ENCODE results near the gene CFAP74. TPM values are rescaled to one million over a fixed set of nuclear protein-coding genes. Genes with fewer than 3 reads are reported as not detected.
"Not testable (repeated sequence)": the region's sequence is repeated elsewhere in the genome, so short reads cannot be mapped to it uniquely, and the experiment has no call there.

Gene CFAP74
- total RNA-seq, 1 donor from 2014 or later, result 0.12 TPM

DNA sequence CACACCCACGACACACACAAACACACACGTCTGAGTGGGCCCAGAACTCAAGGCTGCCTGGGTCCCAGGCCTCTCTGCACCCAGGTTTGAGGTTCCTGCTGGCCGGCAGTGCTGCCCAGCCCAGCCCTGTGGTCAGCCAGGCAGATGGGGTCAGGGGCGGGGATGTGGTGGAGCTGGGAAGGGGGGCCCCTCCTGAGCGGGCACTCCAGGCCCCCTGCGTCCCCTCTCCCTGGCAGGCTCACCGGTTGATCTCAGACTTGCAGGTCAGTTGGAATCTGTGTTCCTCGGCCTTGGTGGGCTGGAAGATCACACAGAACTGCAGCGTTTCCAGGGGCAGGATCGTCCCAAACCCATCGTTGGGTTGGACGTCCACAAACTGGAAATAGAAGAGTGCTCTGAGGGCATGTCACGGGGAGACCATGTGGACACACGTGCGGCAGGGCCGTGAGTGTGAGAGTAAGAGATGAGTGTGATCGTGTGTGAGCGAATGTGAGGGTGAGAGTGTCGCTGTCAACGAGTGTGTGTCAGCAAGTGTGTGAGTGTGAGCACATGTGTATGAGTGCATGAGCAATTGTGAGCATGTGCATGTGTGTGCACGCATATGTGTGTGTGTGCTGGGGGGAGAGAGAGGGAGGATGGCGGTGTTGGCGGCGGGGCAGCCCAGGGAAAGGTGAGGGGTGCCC lies 64.8 kb downstream of the CFAP74 start:
- H3K4me3 Mint-ChIP-seq, result no peak overlapping the region
- H3K9me3 Mint-ChIP-seq, result peaks cover 5% of the 10 kb centered on the region
- no peak for DNase-seq (ENCODE audit: low read depth, low spot score)
- H3K36me3 Mint-ChIP-seq (ENCODE audit: low read depth), result no peaks in the 10 kb centered on the region
- TF ChIP-seq CTCF (conservative IDR thresholded peaks at IDR 0.05), result no peak
- H3K27me3 Mint-ChIP-seq (ENCODE audit: low read depth), result peaks cover 5% of the 10 kb centered on the region
- peaks cover 2% of the 10 kb centered on the region for H3K4me1 Mint-ChIP-seq
- H3K27ac Mint-ChIP-seq (ENCODE audit: unreplicated experiment), result no peak overlapping the region

DNA sequence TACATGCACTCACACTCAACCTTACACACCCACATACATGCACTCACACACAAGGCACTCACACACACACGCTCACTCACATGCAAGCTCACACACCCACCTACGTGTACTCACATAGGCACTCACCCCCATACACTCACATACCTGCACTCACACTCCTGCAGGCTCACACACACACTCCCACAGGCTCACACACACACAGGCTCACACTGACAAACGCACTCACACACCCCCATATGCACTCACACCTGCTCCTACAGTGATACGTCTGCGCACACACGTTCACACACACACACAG lies 65.4 kb downstream of the CFAP74 start:
- Mint-ChIP-seq H3K4me3 (no peak overlapping the region), H3K27ac (ENCODE audit: unreplicated experiment) (no peak overlapping the region), H3K36me3 (ENCODE audit: low read depth) (no peaks in the 10 kb centered on the region), H3K27me3 (ENCODE audit: low read depth) (peaks cover 7% of the 10 kb centered on the region), H3K4me1 (no peaks in the 10 kb centered on the region), H3K9me3 (peaks cover 7% of the 10 kb centered on the region)
- no peak for TF ChIP-seq CTCF (conservative IDR thresholded peaks at IDR 0.05)
- DNase-seq (ENCODE audit: low read depth, low spot score), result no peak

GRCh38 chr1:1937549-1938275 lies 65.9 kb downstream of the CFAP74 start:
- peaks cover 7% of the 10 kb centered on the region for H3K9me3 Mint-ChIP-seq
- no peak for DNase-seq (ENCODE audit: low read depth, low spot score)
- TF ChIP-seq CTCF (conservative IDR thresholded peaks at IDR 0.05), result no peak
- no peak overlapping the region for H3K27ac Mint-ChIP-seq (ENCODE audit: unreplicated experiment)
- peaks cover 7% of the 10 kb centered on the region for H3K27me3 Mint-ChIP-seq (ENCODE audit: low read depth)
- no peaks in the 10 kb centered on the region for H3K36me3 Mint-ChIP-seq (ENCODE audit: low read depth)
- H3K4me1 Mint-ChIP-seq, result no peaks in the 10 kb centered on the region
- no peak overlapping the region for H3K4me3 Mint-ChIP-seq

DNA sequence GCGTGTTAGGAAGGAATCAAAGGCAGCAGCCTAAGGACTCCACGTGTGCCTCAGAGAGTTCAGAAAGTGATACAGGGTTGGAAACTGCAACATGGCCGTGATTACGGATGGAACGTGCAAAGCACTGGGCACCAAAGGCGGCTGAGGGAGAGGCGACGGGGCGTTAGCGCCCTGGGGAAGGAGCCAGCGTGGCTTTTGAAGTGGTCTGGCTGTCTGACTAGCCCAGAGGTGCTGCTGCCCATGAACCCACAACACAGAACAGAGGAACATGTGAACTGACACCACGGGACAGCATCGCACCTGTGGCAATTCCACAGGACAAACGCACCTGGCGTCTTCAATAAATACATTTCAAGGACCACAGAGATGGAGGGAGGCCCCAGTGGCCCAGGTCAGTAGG lies 66.5 kb downstream of the CFAP74 start:
- no peak overlapping the region for H3K27ac Mint-ChIP-seq (ENCODE audit: unreplicated experiment)
- H3K36me3 Mint-ChIP-seq (ENCODE audit: low read depth), result no peaks in the 10 kb centered on the region
- DNase-seq (ENCODE audit: low read depth, low spot score), result no peak
- no peaks in the 10 kb centered on the region for H3K4me1 Mint-ChIP-seq
- peaks cover 7% of the 10 kb centered on the region for H3K27me3 Mint-ChIP-seq (ENCODE audit: low read depth)
- peaks cover 7% of the 10 kb centered on the region for H3K9me3 Mint-ChIP-seq
- no peak for TF ChIP-seq CTCF (conservative IDR thresholded peaks at IDR 0.05)
- H3K4me3 Mint-ChIP-seq, result no peak overlapping the region

DNA sequence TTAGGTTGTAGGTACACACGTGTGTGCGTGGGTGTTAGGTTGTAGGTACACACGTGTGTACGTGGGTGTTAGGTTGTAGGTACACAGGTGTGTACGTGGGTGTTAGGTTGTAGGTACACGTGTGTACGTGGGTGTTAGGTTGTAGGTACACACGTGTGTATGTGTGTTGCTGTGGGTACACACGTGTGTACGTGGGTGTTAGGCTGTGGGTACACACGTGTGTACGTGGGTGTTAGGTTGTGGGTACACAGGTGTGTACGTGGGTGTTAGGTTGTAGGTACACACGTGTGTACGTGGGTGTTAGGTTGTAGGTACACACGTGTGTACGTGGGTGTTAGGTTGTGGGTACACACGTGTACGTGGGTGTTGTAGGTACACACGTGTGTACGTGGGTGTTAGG lies 68.7 kb downstream of the CFAP74 start:
- not testable (repeated sequence) for DNase-seq (ENCODE audit: low read depth, low spot score); H3K27me3 Mint-ChIP-seq (ENCODE audit: low read depth); H3K4me1 Mint-ChIP-seq; H3K4me3 Mint-ChIP-seq; H3K36me3 Mint-ChIP-seq (ENCODE audit: low read depth); H3K9me3 Mint-ChIP-seq; H3K27ac Mint-ChIP-seq (ENCODE audit: unreplicated experiment)
